CD14-positive monocyte (primary cell): ENCODE data around the gene ZXDC. TPM values are rescaled to one million over a fixed set of nuclear protein-coding genes. Genes with fewer than 3 reads are reported as not detected.

Experiments
- DNase-seq, 3 donors: peaks; one replicate each; pipeline ENCODE4 v3.0.0-alpha.2; 2011 to 2022
- H2AFZ ChIP-seq: 2 replicates; pipeline ENCODE4 v1.6.0; 2012; ENCODE audit warnings: mild to moderate bottlenecking, low read depth, low read length, inconsistent platforms; ENCODE audit not compliant: insufficient read depth, poor library complexity, severe bottlenecking
- H3K27ac ChIP-seq, 2 donors: 1 replicate in 1 of 2; 2 replicates in 1 of 2; pipeline ENCODE4 v1.5.1; 2012 to 2013; ENCODE audit warnings: low read length in 2 of 2, control low read depth in 1 of 2, inconsistent platforms in 1 of 2, low read depth in 1 of 2, mild to moderate bottlenecking in 1 of 2
- H3K27me3 ChIP-seq, 2 donors: one replicate each; pipeline versions ENCODE4 v1.6.0 to v1.6.1; 2011 to 2013; ENCODE audit warnings: low read length in 2 of 2; ENCODE audit not compliant: control insufficient read depth in 2 of 2, insufficient read depth in 2 of 2
- H3K36me3 ChIP-seq, 2 donors: replicated peaks in 1 of 2; 1 replicate in 1 of 2; 2 replicates in 1 of 2; pipeline versions ENCODE4 v1.5.1 to v1.6.1; 2012 to 2013; ENCODE audit warnings: low read length in 2 of 2, control low read depth in 1 of 2, inconsistent platforms in 1 of 2, mild to moderate bottlenecking in 1 of 2; ENCODE audit not compliant: insufficient read depth in 2 of 2, control insufficient read depth in 1 of 2
- H3K4me1 ChIP-seq, 2 donors: 1 replicate in 1 of 2; 2 replicates in 1 of 2; pipeline versions ENCODE4 v1.5.1 to v1.6.1; 2012 to 2013; ENCODE audit warnings: low read length in 2 of 2, control low read depth in 1 of 2, inconsistent platforms in 1 of 2, mild to moderate bottlenecking in 1 of 2, moderate library complexity in 1 of 2; ENCODE audit not compliant: insufficient read depth in 2 of 2, control insufficient read depth in 1 of 2
- H3K4me2 ChIP-seq: replicated peaks from 2 replicates; pipeline ENCODE3; 2012; ENCODE audit warnings: low read length, moderate library complexity, mild to moderate bottlenecking; ENCODE audit not compliant: poor library complexity, severe bottlenecking; ENCODE audit errors: extremely low read depth
- H3K4me3 ChIP-seq, 3 experiments: fragments of 200-600 bp in 1 of 3; sonication (generic) in 1 of 3; replicated peaks in 1 of 3; 1 replicate in 2 of 3; 2 replicates in 1 of 3; pipeline ENCODE4 v1.5.1; 2011 to 2013; ENCODE audit warnings: low read length in 3 of 3, mild to moderate bottlenecking in 3 of 3, control low read depth in 2 of 3, low read depth in 2 of 3, inconsistent platforms in 1 of 3, moderate library complexity in 1 of 3
- H3K79me2 ChIP-seq: 2 replicates; pipeline ENCODE4 v1.6.0; 2012; ENCODE audit warnings: mild to moderate bottlenecking, control low read depth, inconsistent platforms, low read length, moderate library complexity; ENCODE audit not compliant: insufficient read depth
- H3K9ac ChIP-seq: 2 replicates; pipeline ENCODE4 v1.6.0; 2017; ENCODE audit warnings: low read length, mild to moderate bottlenecking; ENCODE audit not compliant: insufficient read depth, poor library complexity, severe bottlenecking
- H3K9me3 ChIP-seq, 2 donors: replicated peaks in 1 of 2; 1 replicate in 1 of 2; 2 replicates in 1 of 2; pipeline versions ENCODE4 v1.5.1 to v1.6.1; 2012 to 2013; ENCODE audit warnings: low read length in 2 of 2, control low read depth in 1 of 2; ENCODE audit not compliant: control insufficient read depth in 1 of 2, insufficient read depth in 1 of 2
- H4K20me1 ChIP-seq: 2 replicates; pipeline ENCODE4 v1.6.0; 2012; ENCODE audit warnings: mild to moderate bottlenecking, low read length, control low read depth, moderate library complexity; ENCODE audit not compliant: insufficient read depth
- H3K27ac Mint-ChIP-seq, 7 donors: one replicate each; pipeline ENCODE4 v1.8.0; 2020; ENCODE audit warnings: mild to moderate bottlenecking in 7 of 7, mixed read lengths in 7 of 7, moderate library complexity in 6 of 7, inconsistent platforms in 2 of 7
- H3K27me3 Mint-ChIP-seq, 3 donors: one replicate each; pipeline ENCODE4 v1.8.0; 2021 to 2022; ENCODE audit warnings: low read depth in 3 of 3, mild to moderate bottlenecking in 3 of 3, mixed read lengths in 3 of 3, moderate library complexity in 3 of 3, inconsistent platforms in 1 of 3
- H3K36me3 Mint-ChIP-seq, 2 donors: one replicate each; pipeline ENCODE4 v1.8.0; 2020; ENCODE audit warnings: mixed read lengths in 2 of 2, inconsistent platforms in 1 of 2, mild to moderate bottlenecking in 1 of 2
- H3K4me1 Mint-ChIP-seq: one replicate; pipeline ENCODE4 v1.8.0; 2020; ENCODE audit warnings: mild to moderate bottlenecking, mixed read lengths
- H3K4me3 Mint-ChIP-seq, 2 donors: one replicate each; pipeline ENCODE4 v1.8.0; 2020; ENCODE audit warnings: mild to moderate bottlenecking in 2 of 2, mixed read lengths in 2 of 2, moderate library complexity in 1 of 2
- H3K9me3 Mint-ChIP-seq, 7 donors: one replicate each; pipeline ENCODE4 v1.8.0; 2020 to 2022; ENCODE audit warnings: mixed read lengths in 7 of 7, mild to moderate bottlenecking in 6 of 7, moderate library complexity in 6 of 7, inconsistent platforms in 2 of 7
- CTCF ChIP-seq: fragments of 200-600 bp; IDR thresholded peaks from one replicate; pipeline ENCODE4 v1.8.0; 2022; ENCODE audit warnings: antibody characterized with exemption, mild to moderate bottlenecking
- WGBS: methylation state at CpG from one replicate; pipeline ENCODE4 v1.1.5; 2013; ENCODE audit warnings: missing lambda C conversion rate; ENCODE audit not compliant: insufficient coverage; 5-methylcytosine and 5-hydroxymethylcytosine counted together
- intact Hi-C, 2 donors: fragments of 100-400 bp; cut with micrococcal nuclease; formaldehyde crosslinking; loops; one replicate each; pipeline versions ENCODE4 v1.15.0 to v1.15.1; 2023
- polyA plus RNA-seq, 3 donors: library from polyadenylated mRNA; depleted of rRNA in 1 of 3; unstranded in 2 of 3; stranded (reverse) in 1 of 3; fragments of 300-500 nt in 2 of 3; fragments of >200 nt in 1 of 3; fragmentation: Illumina TruSeq in 2 of 3; gene quantifications; 1 replicate in 2 of 3; 2 replicates in 1 of 3; pipeline ENCODE4 v1.2.3, GENCODE V29; 2012 to 2021

Gene ZXDC
- polyA plus RNA-seq, 3 donors: 6.3 to 44.8 (median 9.7) TPM

- Histone ChIP-seq H3K4me3 (no peak overlapping the region), H3K36me3 (no peaks in the 10 kb centered on the region), H3K27me3 (peaks cover 16 to 44% of the 10 kb centered on the region in 2 donors), H2AFZ (no peak overlapping the region), H3K9me3 (no peaks in the 10 kb centered on the region), H3K27ac (no peak overlapping the region), H4K20me1 (no peaks in the 10 kb centered on the region), H3K9ac (no peak overlapping the region), H3K4me2 (no peak overlapping the region), H3K4me1 (peaks cover 0 to 8% of the 10 kb centered on the region in 2 donors), H3K79me2 (no peaks in the 10 kb centered on the region)
- H3K27me3 Mint-ChIP-seq: peaks cover 46 to 71% (median 60%) of the 10 kb centered on the region in 3 donors
- no peak for DNase-seq
- no peaks in the 10 kb centered on the region for H3K36me3 Mint-ChIP-seq
- H3K4me1 Mint-ChIP-seq: peaks cover 7% of the 10 kb centered on the region
- peak overlapping the region in 2 of 7 donors; percentile 59 to 63 for H3K27ac Mint-ChIP-seq
- WGBS: 79% methylated on average over 4 of the region's 4 CpGs
- peak overlapping the region in 1 of 2 donors; percentile 32 for H3K4me3 Mint-ChIP-seq
- peaks cover 0 to 6% (median 0%) of the 10 kb centered on the region in 7 donors for H3K9me3 Mint-ChIP-seq
- intact Hi-C loops: loop anchor here in 1 of 2 donors (10.0 kb wide), 1 partner anchor 466 kb away; no protein-coding TSS in a partner anchor
- TF ChIP-seq CTCF: no peak
Measured at GRCh38 chr3:126390751-126391150, 84.9 kb downstream of the ZXDC start.

- DNase-seq: no peak
- Mint-ChIP-seq H3K9me3 (peaks cover 0 to 6% (median 0%) of the 10 kb centered on the region in 7 donors), H3K4me3 (peak overlapping the region in 1 of 2 donors; percentile 72), H3K4me1 (peaks cover 7% of the 10 kb centered on the region), H3K27me3 (peaks cover 40 to 69% (median 56%) of the 10 kb centered on the region in 3 donors), H3K27ac (no peak overlapping the region), H3K36me3 (no peaks in the 10 kb centered on the region)
- H3K4me3 ChIP-seq: no peak overlapping the region
- H3K4me1 ChIP-seq: peaks cover 0 to 8% of the 10 kb centered on the region in 2 donors
- no peaks in the 10 kb centered on the region for H3K79me2 ChIP-seq
- no peak overlapping the region for H3K27ac ChIP-seq
- peaks cover 13 to 39% of the 10 kb centered on the region in 2 donors for H3K27me3 ChIP-seq
- no peak overlapping the region for H3K9ac ChIP-seq
- H4K20me1 ChIP-seq: no peaks in the 10 kb centered on the region
- no peak overlapping the region for H2AFZ ChIP-seq
- no peaks in the 10 kb centered on the region for H3K9me3 ChIP-seq
- TF ChIP-seq CTCF: no peak
- H3K36me3 ChIP-seq: no peaks in the 10 kb centered on the region
- intact Hi-C loops: loop anchor here in 1 of 2 donors (10.0 kb wide), 1 partner anchor 465 kb away; no protein-coding TSS in a partner anchor
- no CpG with 5 or more reads among the region's 15 CpGs for WGBS
- no peak overlapping the region for H3K4me2 ChIP-seq
Measured at GRCh38 chr3:126390201-126390600, 85.5 kb downstream of the ZXDC start.
